ENCODE results near the gene ACSS1. TPM values are rescaled to one million over a fixed set of nuclear protein-coding genes. Genes with fewer than 3 reads are reported as not detected.

Gene ACSS1
- total and polyA plus RNA-seq, 2 of the 8 experiments (the other 6 are each of a cell fraction or from before 2014, with no cell fraction given): 2.6 to 3.4 TPM

GRCh38 chr20:24960302-24960801, 97.6 kb downstream of the ACSS1 start (continued):
- TF ChIP-seq, protein P1, sequence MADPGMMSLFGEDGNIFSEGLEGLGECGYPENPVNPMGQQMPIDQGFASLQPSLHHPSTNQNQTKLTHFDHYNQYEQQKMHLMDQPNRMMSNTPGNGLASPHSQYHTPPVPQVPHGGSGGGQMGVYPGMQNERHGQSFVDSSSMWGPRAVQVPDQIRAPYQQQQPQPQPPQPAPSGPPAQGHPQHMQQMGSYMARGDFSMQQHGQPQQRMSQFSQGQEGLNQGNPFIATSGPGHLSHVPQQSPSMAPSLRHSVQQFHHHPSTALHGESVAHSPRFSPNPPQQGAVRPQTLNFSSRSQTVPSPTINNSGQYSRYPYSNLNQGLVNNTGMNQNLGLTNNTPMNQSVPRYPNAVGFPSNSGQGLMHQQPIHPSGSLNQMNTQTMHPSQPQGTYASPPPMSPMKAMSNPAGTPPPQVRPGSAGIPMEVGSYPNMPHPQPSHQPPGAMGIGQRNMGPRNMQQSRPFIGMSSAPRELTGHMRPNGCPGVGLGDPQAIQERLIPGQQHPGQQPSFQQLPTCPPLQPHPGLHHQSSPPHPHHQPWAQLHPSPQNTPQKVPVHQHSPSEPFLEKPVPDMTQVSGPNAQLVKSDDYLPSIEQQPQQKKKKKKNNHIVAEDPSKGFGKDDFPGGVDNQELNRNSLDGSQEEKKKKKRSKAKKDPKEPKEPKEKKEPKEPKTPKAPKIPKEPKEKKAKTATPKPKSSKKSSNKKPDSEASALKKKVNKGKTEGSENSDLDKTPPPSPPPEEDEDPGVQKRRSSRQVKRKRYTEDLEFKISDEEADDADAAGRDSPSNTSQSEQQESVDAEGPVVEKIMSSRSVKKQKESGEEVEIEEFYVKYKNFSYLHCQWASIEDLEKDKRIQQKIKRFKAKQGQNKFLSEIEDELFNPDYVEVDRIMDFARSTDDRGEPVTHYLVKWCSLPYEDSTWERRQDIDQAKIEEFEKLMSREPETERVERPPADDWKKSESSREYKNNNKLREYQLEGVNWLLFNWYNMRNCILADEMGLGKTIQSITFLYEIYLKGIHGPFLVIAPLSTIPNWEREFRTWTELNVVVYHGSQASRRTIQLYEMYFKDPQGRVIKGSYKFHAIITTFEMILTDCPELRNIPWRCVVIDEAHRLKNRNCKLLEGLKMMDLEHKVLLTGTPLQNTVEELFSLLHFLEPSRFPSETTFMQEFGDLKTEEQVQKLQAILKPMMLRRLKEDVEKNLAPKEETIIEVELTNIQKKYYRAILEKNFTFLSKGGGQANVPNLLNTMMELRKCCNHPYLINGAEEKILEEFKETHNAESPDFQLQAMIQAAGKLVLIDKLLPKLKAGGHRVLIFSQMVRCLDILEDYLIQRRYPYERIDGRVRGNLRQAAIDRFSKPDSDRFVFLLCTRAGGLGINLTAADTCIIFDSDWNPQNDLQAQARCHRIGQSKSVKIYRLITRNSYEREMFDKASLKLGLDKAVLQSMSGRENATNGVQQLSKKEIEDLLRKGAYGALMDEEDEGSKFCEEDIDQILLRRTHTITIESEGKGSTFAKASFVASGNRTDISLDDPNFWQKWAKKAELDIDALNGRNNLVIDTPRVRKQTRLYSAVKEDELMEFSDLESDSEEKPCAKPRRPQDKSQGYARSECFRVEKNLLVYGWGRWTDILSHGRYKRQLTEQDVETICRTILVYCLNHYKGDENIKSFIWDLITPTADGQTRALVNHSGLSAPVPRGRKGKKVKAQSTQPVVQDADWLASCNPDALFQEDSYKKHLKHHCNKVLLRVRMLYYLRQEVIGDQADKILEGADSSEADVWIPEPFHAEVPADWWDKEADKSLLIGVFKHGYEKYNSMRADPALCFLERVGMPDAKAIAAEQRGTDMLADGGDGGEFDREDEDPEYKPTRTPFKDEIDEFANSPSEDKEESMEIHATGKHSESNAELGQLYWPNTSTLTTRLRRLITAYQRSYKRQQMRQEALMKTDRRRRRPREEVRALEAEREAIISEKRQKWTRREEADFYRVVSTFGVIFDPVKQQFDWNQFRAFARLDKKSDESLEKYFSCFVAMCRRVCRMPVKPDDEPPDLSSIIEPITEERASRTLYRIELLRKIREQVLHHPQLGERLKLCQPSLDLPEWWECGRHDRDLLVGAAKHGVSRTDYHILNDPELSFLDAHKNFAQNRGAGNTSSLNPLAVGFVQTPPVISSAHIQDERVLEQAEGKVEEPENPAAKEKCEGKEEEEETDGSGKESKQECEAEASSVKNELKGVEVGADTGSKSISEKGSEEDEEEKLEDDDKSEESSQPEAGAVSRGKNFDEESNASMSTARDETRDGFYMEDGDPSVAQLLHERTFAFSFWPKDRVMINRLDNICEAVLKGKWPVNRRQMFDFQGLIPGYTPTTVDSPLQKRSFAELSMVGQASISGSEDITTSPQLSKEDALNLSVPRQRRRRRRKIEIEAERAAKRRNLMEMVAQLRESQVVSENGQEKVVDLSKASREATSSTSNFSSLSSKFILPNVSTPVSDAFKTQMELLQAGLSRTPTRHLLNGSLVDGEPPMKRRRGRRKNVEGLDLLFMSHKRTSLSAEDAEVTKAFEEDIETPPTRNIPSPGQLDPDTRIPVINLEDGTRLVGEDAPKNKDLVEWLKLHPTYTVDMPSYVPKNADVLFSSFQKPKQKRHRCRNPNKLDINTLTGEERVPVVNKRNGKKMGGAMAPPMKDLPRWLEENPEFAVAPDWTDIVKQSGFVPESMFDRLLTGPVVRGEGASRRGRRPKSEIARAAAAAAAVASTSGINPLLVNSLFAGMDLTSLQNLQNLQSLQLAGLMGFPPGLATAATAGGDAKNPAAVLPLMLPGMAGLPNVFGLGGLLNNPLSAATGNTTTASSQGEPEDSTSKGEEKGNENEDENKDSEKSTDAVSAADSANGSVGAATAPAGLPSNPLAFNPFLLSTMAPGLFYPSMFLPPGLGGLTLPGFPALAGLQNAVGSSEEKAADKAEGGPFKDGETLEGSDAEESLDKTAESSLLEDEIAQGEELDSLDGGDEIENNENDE (IDR thresholded peaks at IDR 0.05; ENCODE audit: insufficient replicate concordance, low read length): no peak
- TF ChIP-seq, protein P2, sequence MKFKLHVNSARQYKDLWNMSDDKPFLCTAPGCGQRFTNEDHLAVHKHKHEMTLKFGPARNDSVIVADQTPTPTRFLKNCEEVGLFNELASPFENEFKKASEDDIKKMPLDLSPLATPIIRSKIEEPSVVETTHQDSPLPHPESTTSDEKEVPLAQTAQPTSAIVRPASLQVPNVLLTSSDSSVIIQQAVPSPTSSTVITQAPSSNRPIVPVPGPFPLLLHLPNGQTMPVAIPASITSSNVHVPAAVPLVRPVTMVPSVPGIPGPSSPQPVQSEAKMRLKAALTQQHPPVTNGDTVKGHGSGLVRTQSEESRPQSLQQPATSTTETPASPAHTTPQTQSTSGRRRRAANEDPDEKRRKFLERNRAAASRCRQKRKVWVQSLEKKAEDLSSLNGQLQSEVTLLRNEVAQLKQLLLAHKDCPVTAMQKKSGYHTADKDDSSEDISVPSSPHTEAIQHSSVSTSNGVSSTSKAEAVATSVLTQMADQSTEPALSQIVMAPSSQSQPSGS (IDR thresholded peaks at IDR 0.05; ENCODE audit: low read length): no peak
- TF ChIP-seq CBX5 (IDR thresholded peaks at IDR 0.05; ENCODE audit: low read depth, low read length) (no peak), EP300 (IDR thresholded peaks at IDR 0.05; ENCODE audit: borderline replicate concordance in 1 of 2, low read depth in 2 of 2, low read length in 2 of 2) (no peak), PHF8 (conservative IDR thresholded peaks at IDR 0.05; ENCODE audit: low read depth, low read length) (no peak), ASH2L (IDR thresholded peaks at IDR 0.05; ENCODE audit: low read length) (no peak), CHD1 (IDR thresholded peaks at IDR 0.05; ENCODE audit: low read depth, low read length) (no peak), GTF2F1 (IDR thresholded peaks at IDR 0.05; ENCODE audit: borderline replicate concordance, low read depth, low read length) (no peak), SIX5 (IDR thresholded peaks at IDR 0.05; ENCODE audit: low read depth, low read length) (no peak), RFX5 (IDR thresholded peaks at IDR 0.05; ENCODE audit: borderline replicate concordance, low read depth, low read length) (no peak)
